ENCODE results near the gene MMAB.
A peak's percentile ranks its signal among the peaks of the same experiment; 100 is the strongest.

The MMAB gene

GRCh38 chr12:109573029-109573913 is at the start of gene MMAB, which contains the start of gene MVK:
Gene MMAB, minus strand, starts transcription at chr12:109573504. Its CDS starts 24 bp downstream, at chr12:109573480.
Gene MVK, plus strand, starts transcription at chr12:109573794. Its CDS starts 1,029 bp downstream, at chr12:109574823.
- DNase-seq (ENCODE audit: low spot score), result peak; percentile 98

- peak; percentile 41 for DNase-seq (ENCODE audit: low spot score)
These were observed 48.6 kb upstream of the MMAB start for GRCh38 chr12:109621901-109622364.

GRCh38 chr12:109621211-109621694 is 47.9 kb upstream of the MMAB start:
- peak; percentile 54 for DNase-seq (ENCODE audit: low spot score)

GRCh38 chr12:109619002-109619604 is 45.8 kb upstream of the MMAB start:
- no peak for DNase-seq (ENCODE audit: low spot score)

- DNase-seq (ENCODE audit: low spot score), result no peak
These were observed 44.8 kb upstream of the MMAB start for GRCh38 chr12:109618082-109618481.

- DNase-seq (ENCODE audit: low spot score), result no peak
These were observed 44.2 kb upstream of the MMAB start for GRCh38 chr12:109617491-109617890.

GRCh38 chr12:109615556-109616229 is 42.4 kb upstream of the MMAB start:
- no peak for DNase-seq (ENCODE audit: low spot score)

- DNase-seq (ENCODE audit: low spot score), result no peak
These were observed 40.5 kb upstream of the MMAB start for GRCh38 chr12:109613649-109614455.

- peak; percentile 33 for DNase-seq (ENCODE audit: low spot score)
These were observed 39.7 kb upstream of the MMAB start for GRCh38 chr12:109612975-109613502.

GRCh38 chr12:109612003-109612402 is 38.7 kb upstream of the MMAB start:
- no peak for DNase-seq (ENCODE audit: low spot score)

GRCh38 chr12:109611223-109611622 is 37.9 kb upstream of the MMAB start:
- DNase-seq (ENCODE audit: low spot score), result no peak

- DNase-seq (ENCODE audit: low spot score), result no peak
These were observed 37.2 kb upstream of the MMAB start for GRCh38 chr12:109610523-109610922.

- no peak for DNase-seq (ENCODE audit: low spot score)
These were observed 36.0 kb upstream of the MMAB start for GRCh38 chr12:109609342-109609741.

GRCh38 chr12:109608793-109609192 is 35.5 kb upstream of the MMAB start:
- DNase-seq (ENCODE audit: low spot score), result no peak

- no peak for DNase-seq (ENCODE audit: low spot score)
These were observed 35.0 kb upstream of the MMAB start for GRCh38 chr12:109608270-109608669.

GRCh38 chr12:109607618-109608017 is 34.3 kb upstream of the MMAB start:
- DNase-seq (ENCODE audit: low spot score), result no peak

- DNase-seq (ENCODE audit: low spot score), result no peak
These were observed 33.2 kb upstream of the MMAB start for GRCh38 chr12:109606320-109607028.

GRCh38 chr12:109605599-109606228 is 32.4 kb upstream of the MMAB start:
- no peak for DNase-seq (ENCODE audit: low spot score)

- DNase-seq (ENCODE audit: low spot score), result no peak
These were observed 31.7 kb upstream of the MMAB start for GRCh38 chr12:109605016-109605415.

- DNase-seq (ENCODE audit: low spot score), result no peak
These were observed 30.9 kb upstream of the MMAB start for GRCh38 chr12:109604132-109604585.

All from AG20443 (cell line).